Choroid plexus epithelial cell (primary cell): ENCODE data around the gene TRAPPC12.
A peak's percentile ranks its signal among the peaks of the same experiment; 100 is the strongest.

Experiments used
- DNase-seq: peaks from one replicate; pipeline ENCODE4 v3.0.0-alpha.2; 2010; ENCODE audit warnings: low read depth
- H3K4me3 ChIP-seq: 2 replicates; pipeline ENCODE4 v1.5.1; 2011; ENCODE audit warnings: low read depth, mild to moderate bottlenecking, control low read depth, low read length, moderate library complexity
- CTCF ChIP-seq: conservative IDR thresholded peaks from 2 replicates; pipeline ENCODE4 v1.5.1; 2011; ENCODE audit warnings: low read depth, mild to moderate bottlenecking, control low read depth, inconsistent platforms, low read length, moderate library complexity

TRAPPC12 gene

GRCh38 chr2:3398857-3399256 is 19.4 kb downstream of the TRAPPC12 start:
- no peak for DNase-seq
- H3K4me3 ChIP-seq: no peak overlapping the region
- TF ChIP-seq CTCF: peak; percentile 4

DNA sequence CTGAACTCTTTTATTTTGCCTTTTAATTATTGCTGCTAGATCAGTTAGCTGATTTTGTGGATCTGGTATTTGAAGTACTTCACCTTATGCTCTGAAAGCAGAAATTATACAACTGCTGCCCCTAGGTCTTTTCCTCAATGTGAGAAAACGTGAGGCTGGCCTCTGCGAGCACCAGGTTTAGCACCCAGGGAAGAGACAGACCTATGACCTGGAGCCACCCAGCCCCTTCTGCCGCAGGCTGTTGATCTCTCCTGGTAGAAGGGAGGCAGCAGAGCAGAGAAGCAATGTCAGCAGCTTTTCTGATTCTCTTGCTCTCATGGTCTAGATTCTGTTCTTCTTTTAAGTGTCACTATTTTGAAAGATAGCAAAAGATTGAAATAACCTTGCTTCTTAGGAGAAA is 19.9 kb downstream of the TRAPPC12 start:
- DNase-seq: no peak
- no peak for TF ChIP-seq CTCF
- no peak overlapping the region for H3K4me3 ChIP-seq

DNA sequence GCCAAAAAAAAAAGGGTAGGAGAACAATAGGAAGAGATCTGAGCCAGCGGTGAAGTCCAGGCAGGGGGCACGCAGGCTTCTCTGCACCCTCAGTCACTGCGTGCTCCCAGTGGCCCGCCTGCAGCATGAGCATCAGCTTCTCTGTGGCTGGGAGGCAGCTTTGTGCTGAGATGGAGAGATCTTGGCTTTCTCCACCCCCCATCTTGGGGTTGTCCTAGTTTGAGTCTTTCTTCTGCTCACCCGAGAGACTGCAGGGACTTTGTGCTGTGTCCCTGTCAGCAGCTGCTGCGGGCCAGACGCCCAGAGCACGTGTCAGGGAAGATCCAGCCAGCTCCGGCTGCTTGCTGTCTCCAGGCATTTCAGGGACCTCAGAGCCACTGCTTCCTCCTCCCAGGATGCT is 20.3 kb downstream of the TRAPPC12 start:
- no peak for TF ChIP-seq CTCF
- no peak overlapping the region for H3K4me3 ChIP-seq
- no peak for DNase-seq

DNA sequence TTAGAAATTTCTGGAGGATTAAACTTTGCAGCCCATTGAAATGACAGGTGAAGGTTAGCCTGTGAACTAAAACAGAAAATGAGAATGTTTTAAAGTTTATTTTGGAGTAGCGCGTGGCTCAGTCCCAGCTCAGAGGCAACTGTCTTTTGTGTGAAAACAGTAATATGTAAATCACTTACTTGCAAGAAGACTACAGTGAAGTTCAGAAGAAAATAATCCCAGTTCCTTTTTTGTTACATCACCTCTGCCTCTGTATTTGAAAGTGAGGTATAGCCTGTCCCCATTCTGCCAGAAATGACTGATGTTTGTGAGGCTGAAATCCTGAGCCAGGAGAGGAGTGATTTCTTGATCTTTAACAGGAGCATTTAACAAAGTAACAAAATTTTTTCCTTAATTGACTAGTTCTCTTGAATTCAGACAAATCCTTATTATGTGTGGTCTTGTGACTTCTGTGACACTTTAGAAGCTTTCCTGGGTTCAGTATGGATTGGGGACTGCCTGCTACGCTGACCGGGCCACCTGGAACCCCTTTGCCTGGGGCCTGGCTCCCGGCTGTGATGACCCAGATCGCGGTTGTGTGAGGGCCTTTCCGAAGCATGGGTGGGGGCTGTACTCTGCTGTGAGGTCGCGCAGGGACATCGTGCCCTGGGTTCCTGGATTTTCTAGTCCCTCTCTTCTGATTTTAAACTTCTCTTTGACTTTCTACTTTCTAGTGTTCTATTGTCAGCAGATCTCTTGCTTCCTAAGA is 24.3 kb downstream of the TRAPPC12 start:
- H3K4me3 ChIP-seq: no peak overlapping the region
- no peak for DNase-seq
- TF ChIP-seq CTCF: no peak

GRCh38 chr2:3404349-3404894 is 24.9 kb downstream of the TRAPPC12 start:
- no peak for TF ChIP-seq CTCF
- no peak overlapping the region for H3K4me3 ChIP-seq
- no peak for DNase-seq

DNA sequence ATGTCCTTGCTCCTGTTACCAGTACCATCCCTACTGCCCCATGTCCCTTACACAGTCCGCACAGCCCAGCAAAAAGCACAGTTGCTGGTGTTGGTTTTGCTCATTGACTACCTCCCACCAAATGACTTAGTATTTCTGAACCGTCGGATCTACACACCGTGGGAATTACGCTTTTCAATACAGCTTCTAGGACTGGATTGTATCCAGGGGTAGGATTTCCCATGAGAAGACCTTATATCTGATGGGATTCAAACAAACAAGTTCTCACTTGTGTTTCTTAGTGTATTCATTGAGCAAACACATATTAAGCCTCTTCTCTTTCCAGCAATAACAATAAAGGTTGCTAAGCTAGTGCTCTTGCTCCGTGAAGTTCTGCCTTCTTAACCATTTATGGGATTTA is 25.8 kb downstream of the TRAPPC12 start:
- no peak overlapping the region for H3K4me3 ChIP-seq
- TF ChIP-seq CTCF: no peak
- DNase-seq: no peak

DNA sequence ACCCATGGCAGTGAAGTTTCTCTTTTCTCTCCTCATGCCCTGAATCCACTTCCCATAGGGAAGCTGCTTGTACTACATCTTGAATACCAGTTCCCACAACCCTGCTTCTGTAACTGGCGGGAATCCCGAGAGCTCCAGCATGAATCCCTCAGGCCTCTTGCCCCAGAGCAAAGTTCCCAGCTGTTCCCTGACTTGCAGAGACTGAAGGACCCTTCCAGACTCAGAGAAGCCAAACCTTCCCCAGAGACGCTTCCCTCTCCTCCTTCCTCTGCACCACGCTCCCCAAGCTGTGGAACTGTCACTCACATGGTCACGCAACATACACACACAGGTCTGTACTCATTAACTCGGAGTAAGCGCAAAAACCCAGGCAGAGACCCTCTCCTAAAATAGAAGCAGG is 26.4 kb downstream of the TRAPPC12 start:
- DNase-seq: no peak
- no peak for TF ChIP-seq CTCF
- no peak overlapping the region for H3K4me3 ChIP-seq
